ENCODE measurements around the gene PLEKHA4. TPM values are rescaled to one million over a fixed set of nuclear protein-coding genes. Genes with fewer than 3 reads are reported as not detected.
"Not testable (repeated sequence)": the region's sequence is repeated elsewhere in the genome, so short reads cannot be mapped to it uniquely, and the experiment has no call there.

Gene PLEKHA4
- total RNA-seq, 4 donors from 2014 or later: 2.8 to 5.1 (median 5.0) TPM

- peak overlapping the region; percentile 78 for H3K4me3 ChIP-seq
- no peaks in the 10 kb centered on the region for H3K27me3 ChIP-seq
- peaks cover 19% of the 10 kb centered on the region for H3K36me3 ChIP-seq
- H3K4me1 ChIP-seq: peaks cover 32% of the 10 kb centered on the region
- no peak for DNase-seq (ENCODE audit: low spot score in 2 of 2)
- peak overlapping the region; percentile 86 for H3K27ac ChIP-seq
- no peaks in the 10 kb centered on the region for H3K9me3 ChIP-seq
- TF ChIP-seq POLR2AphosphoS5 (IDR thresholded peaks at IDR 0.05) (no peak), EP300 (IDR thresholded peaks at IDR 0.05) (no peak), CTCF (IDR thresholded peaks at IDR 0.05) (no peak), POLR2A (IDR thresholded peaks at IDR 0.05) (no peak)
- WGBS: 8% methylated on average over 18 of the region's 24 CpGs
Observed at GRCh38 chr19:48900477-48901406, 32.3 kb upstream of the PLEKHA4 start.

- peak; percentile 100 for DNase-seq (ENCODE audit: low spot score in 2 of 2)
- H3K4me3 ChIP-seq: peak within 1 kb of the TSS; percentile 78
- peaks cover 11% of the 10 kb centered on the region for H3K36me3 ChIP-seq
- no peaks in the 10 kb centered on the region for H3K9me3 ChIP-seq
- WGBS: 7% methylated on average over 34 of the region's 34 CpGs
- TF ChIP-seq CTCF (IDR thresholded peaks at IDR 0.05) (peak in 1 of 2 donors; percentile 20), POLR2A (IDR thresholded peaks at IDR 0.05) (peak in 1 of 2 donors; percentile 58), EP300 (IDR thresholded peaks at IDR 0.05) (peak; percentile 32), POLR2AphosphoS5 (IDR thresholded peaks at IDR 0.05) (peak in 1 of 3 donors; percentile 49)
- peaks cover 38% of the 10 kb centered on the region for H3K4me1 ChIP-seq
- no peaks in the 10 kb centered on the region for H3K27me3 ChIP-seq
- peak within 1 kb of the TSS; percentile 86 for H3K27ac ChIP-seq
Observed at GRCh38 chr19:48899781-48900476, 31.5 kb upstream of the PLEKHA4 start, which contains the start of gene NUCB1. TSS of gene NUCB1 (plus strand) at chr19:48900312. CDS start at chr19:48900797, 485 bp downstream.

GRCh38 chr19:48899386-48899749 is 31.0 kb upstream of the PLEKHA4 start:
- peak overlapping the region; percentile 78 for H3K4me3 ChIP-seq
- not testable (repeated sequence) for H3K27me3 ChIP-seq; H3K9me3 ChIP-seq; H3K36me3 ChIP-seq; DNase-seq (ENCODE audit: low spot score in 2 of 2); H3K27ac ChIP-seq
- H3K4me1 ChIP-seq: peaks cover 38% of the 10 kb centered on the region
- WGBS: 86% methylated on average over 11 of the region's 11 CpGs

- no peak for DNase-seq (ENCODE audit: low spot score in 2 of 2)
- no peaks in the 10 kb centered on the region for H3K36me3 ChIP-seq
- no peak overlapping the region for H3K27ac ChIP-seq
- no peak overlapping the region for H3K4me3 ChIP-seq
- peaks cover 30% of the 10 kb centered on the region for H3K4me1 ChIP-seq
- H3K9me3 ChIP-seq: no peaks in the 10 kb centered on the region
- H3K27me3 ChIP-seq: no peaks in the 10 kb centered on the region
- TF ChIP-seq POLR2AphosphoS5 (IDR thresholded peaks at IDR 0.05) (no peak), CTCF (IDR thresholded peaks at IDR 0.05) (no peak), EP300 (IDR thresholded peaks at IDR 0.05) (no peak), POLR2A (IDR thresholded peaks at IDR 0.05) (no peak)
- WGBS: 88% methylated on average over 5 of the region's 5 CpGs
Observed at GRCh38 chr19:48897181-48897580, 28.8 kb upstream of the PLEKHA4 start.

- peak overlapping the region; percentile 50 for H3K4me3 ChIP-seq
- H3K27ac ChIP-seq: no peak overlapping the region
- H3K27me3 ChIP-seq: no peaks in the 10 kb centered on the region
- WGBS: 34% methylated on average over 24 of the region's 25 CpGs
- H3K36me3 ChIP-seq: no peaks in the 10 kb centered on the region
- peaks cover 21% of the 10 kb centered on the region for H3K4me1 ChIP-seq
- H3K9me3 ChIP-seq: no peaks in the 10 kb centered on the region
- peak; percentile 82 to 89 for DNase-seq (ENCODE audit: low spot score in 2 of 2)
- TF ChIP-seq POLR2AphosphoS5 (IDR thresholded peaks at IDR 0.05): no peak
Observed at GRCh38 chr19:48896191-48896720, 27.8 kb upstream of the PLEKHA4 start.

- TF ChIP-seq POLR2AphosphoS5 (IDR thresholded peaks at IDR 0.05): no peak
- no peak for TF ChIP-seq POLR2A (IDR thresholded peaks at IDR 0.05)
- TF ChIP-seq EP300 (IDR thresholded peaks at IDR 0.05): no peak
- no peak for TF ChIP-seq CTCF (IDR thresholded peaks at IDR 0.05)
- Histone ChIP-seq H3K36me3 (no peaks in the 10 kb centered on the region), H3K9me3 (no peaks in the 10 kb centered on the region), H3K4me1 (peaks cover 13% of the 10 kb centered on the region), H3K4me3 (peak overlapping the region; percentile 50), H3K27ac (no peak overlapping the region), H3K27me3 (no peaks in the 10 kb centered on the region)
- WGBS: 72% methylated on average over 15 of the region's 21 CpGs
- no peak for DNase-seq (ENCODE audit: low spot score in 2 of 2)
Observed at GRCh38 chr19:48895226-48895625, 26.8 kb upstream of the PLEKHA4 start.

All from suprapubic skin (tissue), 4 donors.